Parathyroid adenoma (tissue), 2 donors: ENCODE measurements around the gene TMCO4.

Experiments
- H2AFZ ChIP-seq: fragments of 300-600 bp; sonication (generic); one replicate; pipeline ENCODE4 v1.7.0; 2017; ENCODE audit warnings: antibody characterized with exemption, mild to moderate bottlenecking
- H3K27ac ChIP-seq: fragments of 300-600 bp; sonication (generic); one replicate; pipeline ENCODE4 v1.7.0; 2017
- H3K27me3 ChIP-seq: fragments of 300-600 bp; sonication (generic); one replicate; pipeline ENCODE4 v1.7.0; 2017; ENCODE audit warnings: low read length; ENCODE audit not compliant: control insufficient read depth, insufficient read depth
- H3K36me3 ChIP-seq: fragments of 300-600 bp; sonication (generic); one replicate; pipeline ENCODE4 v1.7.0; 2017; ENCODE audit warnings: low read length; ENCODE audit not compliant: control insufficient read depth, insufficient read depth
- H3K4me1 ChIP-seq: fragments of 300-600 bp; sonication (generic); one replicate; pipeline ENCODE4 v1.7.0; 2017; ENCODE audit warnings: control low read depth
- H3K4me2 ChIP-seq: fragments of 300-600 bp; sonication (generic); one replicate; pipeline ENCODE4 v1.7.0; 2017; ENCODE audit warnings: low read length
- H3K4me3 ChIP-seq: fragments of 300-600 bp; sonication (generic); one replicate; pipeline ENCODE4 v1.7.0; 2017; ENCODE audit warnings: low read depth, low read length
- H3K79me2 ChIP-seq: fragments of 300-600 bp; sonication (generic); one replicate; pipeline ENCODE4 v1.7.0; 2017; ENCODE audit warnings: control low read depth
- H3K9ac ChIP-seq: fragments of 300-600 bp; sonication (generic); one replicate; pipeline ENCODE4 v1.7.0; 2017; ENCODE audit warnings: mild to moderate bottlenecking
- H3K9me3 ChIP-seq: fragments of 300-600 bp; sonication (generic); one replicate; pipeline ENCODE4 v1.7.0; 2017; ENCODE audit warnings: low read length; ENCODE audit not compliant: control insufficient read depth
- TF ChIP-seq, protein P1 (sequence below): fragments of 300-600 bp; sonication (generic); IDR thresholded peaks from one replicate; pipeline ENCODE4 v1.7.0; 2017; ENCODE audit warnings: antibody characterized with exemption, mild to moderate bottlenecking
- donor health status: primary hyperparathyroidism.

Gene TMCO4

DNA sequence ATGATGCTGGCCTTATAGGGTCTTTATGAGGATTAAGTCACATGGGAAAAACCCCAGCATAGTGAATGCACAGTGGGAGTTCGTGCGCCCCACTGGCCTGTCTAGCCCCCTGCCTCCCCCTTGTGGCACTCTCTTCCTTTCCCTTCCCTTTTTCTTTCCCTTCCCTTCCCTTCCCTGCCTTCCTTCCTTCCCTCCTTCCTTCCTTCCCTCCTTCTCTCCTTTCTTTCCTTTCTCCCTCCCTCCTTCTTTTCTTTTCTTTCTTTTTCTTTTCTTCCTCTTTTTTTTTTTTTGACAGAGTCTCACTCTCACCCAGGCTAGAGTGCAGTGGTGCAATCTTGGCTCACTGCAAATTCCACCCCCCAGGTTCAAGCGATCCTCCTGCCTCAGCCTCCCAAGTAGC is 96.4 kb downstream of the TMCO4 start:
- TF ChIP-seq, protein P1, sequence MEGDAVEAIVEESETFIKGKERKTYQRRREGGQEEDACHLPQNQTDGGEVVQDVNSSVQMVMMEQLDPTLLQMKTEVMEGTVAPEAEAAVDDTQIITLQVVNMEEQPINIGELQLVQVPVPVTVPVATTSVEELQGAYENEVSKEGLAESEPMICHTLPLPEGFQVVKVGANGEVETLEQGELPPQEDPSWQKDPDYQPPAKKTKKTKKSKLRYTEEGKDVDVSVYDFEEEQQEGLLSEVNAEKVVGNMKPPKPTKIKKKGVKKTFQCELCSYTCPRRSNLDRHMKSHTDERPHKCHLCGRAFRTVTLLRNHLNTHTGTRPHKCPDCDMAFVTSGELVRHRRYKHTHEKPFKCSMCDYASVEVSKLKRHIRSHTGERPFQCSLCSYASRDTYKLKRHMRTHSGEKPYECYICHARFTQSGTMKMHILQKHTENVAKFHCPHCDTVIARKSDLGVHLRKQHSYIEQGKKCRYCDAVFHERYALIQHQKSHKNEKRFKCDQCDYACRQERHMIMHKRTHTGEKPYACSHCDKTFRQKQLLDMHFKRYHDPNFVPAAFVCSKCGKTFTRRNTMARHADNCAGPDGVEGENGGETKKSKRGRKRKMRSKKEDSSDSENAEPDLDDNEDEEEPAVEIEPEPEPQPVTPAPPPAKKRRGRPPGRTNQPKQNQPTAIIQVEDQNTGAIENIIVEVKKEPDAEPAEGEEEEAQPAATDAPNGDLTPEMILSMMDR: no peak

DNA sequence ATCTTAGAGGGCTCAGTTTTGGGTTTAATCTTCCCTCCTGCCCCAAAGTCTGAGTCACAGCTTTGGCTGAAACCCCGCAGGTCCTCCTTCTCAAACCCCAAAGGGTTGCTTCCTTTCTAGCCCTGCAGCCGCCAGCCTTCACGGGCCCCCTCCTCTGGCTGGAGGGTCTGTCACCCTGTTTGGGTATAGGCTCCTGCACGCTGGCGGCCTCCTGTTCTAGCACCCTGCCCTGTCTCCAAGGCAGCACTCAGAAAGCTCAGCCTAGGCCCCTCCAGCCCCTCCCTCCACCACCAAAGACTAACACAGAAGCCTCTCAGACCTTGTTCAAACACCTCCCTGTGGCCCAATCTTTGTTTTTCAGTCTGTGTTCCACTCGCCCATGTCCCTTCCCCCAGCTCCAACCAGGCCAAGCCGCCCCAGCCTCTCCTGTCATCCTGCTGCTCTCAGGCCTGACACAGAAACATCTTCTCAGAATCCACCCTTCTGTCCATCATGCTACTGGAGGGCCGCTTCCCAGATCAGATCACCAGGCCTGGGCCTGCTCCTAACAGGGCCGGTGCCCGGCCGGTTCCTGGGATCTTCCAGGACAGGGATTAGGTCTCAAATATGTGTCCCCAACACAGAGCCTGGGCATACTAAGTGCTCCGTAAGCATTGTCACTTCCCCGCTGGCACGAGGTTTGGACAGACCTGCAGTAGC is 99.5 kb downstream of the TMCO4 start:
- H3K9ac ChIP-seq: no peak overlapping the region

More for the DNA sequence above, 96.4 kb downstream of the TMCO4 start:
- peaks cover 2% of the 10 kb centered on the region for H3K79me2 ChIP-seq
- no peak overlapping the region for H3K9ac ChIP-seq
- no peaks in the 10 kb centered on the region for H3K9me3 ChIP-seq
- no peaks in the 10 kb centered on the region for H3K27me3 ChIP-seq
- no peak overlapping the region for H3K4me3 ChIP-seq
- H3K4me2 ChIP-seq: no peak overlapping the region
- no peak overlapping the region for H3K27ac ChIP-seq
- H3K36me3 ChIP-seq: no peaks in the 10 kb centered on the region
- H3K4me1 ChIP-seq: no peaks in the 10 kb centered on the region
- H2AFZ ChIP-seq: no peak overlapping the region

DNA sequence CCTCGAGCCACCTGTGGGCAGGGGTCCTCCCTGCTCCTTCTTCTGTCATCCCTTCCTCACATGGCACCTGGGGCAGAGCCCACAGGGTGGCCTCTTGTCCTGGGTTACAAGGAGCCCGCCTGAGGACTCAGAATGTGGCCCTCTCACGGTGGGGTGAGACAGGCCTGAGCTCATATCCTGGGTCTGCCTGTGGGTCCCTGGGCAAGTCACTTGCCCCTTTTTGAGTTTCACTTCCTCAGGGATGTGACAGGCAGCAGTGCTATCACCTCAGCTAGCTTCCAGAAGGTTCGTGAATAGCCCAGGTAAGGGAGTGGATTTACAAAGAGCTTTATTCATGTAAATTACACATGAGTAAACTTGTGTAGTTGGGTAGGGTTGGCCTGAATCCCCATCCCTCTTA is 101.5 kb downstream of the TMCO4 start:
- H3K27me3 ChIP-seq: no peaks in the 10 kb centered on the region
- no peaks in the 10 kb centered on the region for H3K4me1 ChIP-seq
- TF ChIP-seq, protein P1: no peak
- no peaks in the 10 kb centered on the region for H3K9me3 ChIP-seq
- no peak overlapping the region for H3K9ac ChIP-seq
- no peak overlapping the region for H3K27ac ChIP-seq
- no peak overlapping the region for H3K4me2 ChIP-seq
- no peak overlapping the region for H2AFZ ChIP-seq
- no peaks in the 10 kb centered on the region for H3K36me3 ChIP-seq
- H3K4me3 ChIP-seq: no peak overlapping the region
- H3K79me2 ChIP-seq: peaks cover 2% of the 10 kb centered on the region

More for the DNA sequence above, 99.5 kb downstream of the TMCO4 start:
- no peaks in the 10 kb centered on the region for H3K27me3 ChIP-seq
- no peak overlapping the region for H2AFZ ChIP-seq
- H3K4me1 ChIP-seq: no peaks in the 10 kb centered on the region
- no peaks in the 10 kb centered on the region for H3K9me3 ChIP-seq
- no peak overlapping the region for H3K4me3 ChIP-seq
- H3K36me3 ChIP-seq: no peaks in the 10 kb centered on the region
- H3K27ac ChIP-seq: no peak overlapping the region
- TF ChIP-seq, protein P1: no peak
- peaks cover 2% of the 10 kb centered on the region for H3K79me2 ChIP-seq
- no peak overlapping the region for H3K4me2 ChIP-seq

DNA sequence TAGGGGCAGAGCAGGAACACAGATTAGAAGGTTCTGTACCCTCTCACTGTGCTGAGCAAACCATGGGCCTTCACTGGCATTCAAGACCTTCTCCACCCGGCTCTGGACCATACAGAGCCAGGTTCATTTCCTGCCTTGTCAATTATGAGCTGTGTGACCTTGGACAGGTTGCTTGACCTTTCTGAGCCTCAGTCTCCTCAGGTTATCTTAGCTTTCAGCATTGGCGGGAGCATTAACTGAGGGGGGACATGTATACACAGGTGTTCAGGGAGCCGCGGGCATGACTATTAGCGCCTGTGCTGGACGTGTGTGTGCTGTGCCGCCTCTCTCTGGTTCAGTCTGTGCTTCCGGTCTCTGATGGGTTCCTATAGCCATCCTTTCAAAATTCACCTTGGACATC is 102.9 kb downstream of the TMCO4 start:
- H3K27me3 ChIP-seq: no peaks in the 10 kb centered on the region
- H2AFZ ChIP-seq: no peak overlapping the region
- no peak overlapping the region for H3K9ac ChIP-seq
- TF ChIP-seq, protein P1: no peak
- no peaks in the 10 kb centered on the region for H3K9me3 ChIP-seq
- H3K36me3 ChIP-seq: no peaks in the 10 kb centered on the region
- H3K4me2 ChIP-seq: no peak overlapping the region
- no peaks in the 10 kb centered on the region for H3K4me1 ChIP-seq
- H3K79me2 ChIP-seq: peaks cover 2% of the 10 kb centered on the region
- H3K4me3 ChIP-seq: no peak overlapping the region
- no peak overlapping the region for H3K27ac ChIP-seq

DNA sequence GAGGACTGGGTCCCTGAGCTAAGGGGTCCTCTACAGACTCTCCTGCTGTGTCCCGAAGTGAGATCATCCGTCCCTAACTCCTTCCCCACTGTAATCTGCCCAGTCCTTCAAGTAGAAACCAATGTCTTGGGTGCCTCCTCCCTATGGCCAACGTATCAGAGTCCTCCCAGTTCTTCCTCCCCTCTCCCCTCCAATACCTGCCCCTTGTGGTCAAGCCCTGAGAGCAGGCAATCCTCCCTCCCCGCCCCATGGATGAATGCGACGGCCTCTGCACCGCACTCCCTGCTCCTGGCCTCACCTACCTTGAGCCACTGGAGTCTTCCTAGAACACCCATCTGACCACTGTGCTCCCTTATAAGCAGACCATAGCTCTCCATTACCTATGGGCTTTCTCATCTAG is 103.9 kb downstream of the TMCO4 start:
- TF ChIP-seq, protein P1: no peak
- Histone ChIP-seq H3K27me3 (no peaks in the 10 kb centered on the region), H3K36me3 (no peaks in the 10 kb centered on the region)

More for the DNA sequence above, 103.9 kb downstream of the TMCO4 start:
- H3K4me2 ChIP-seq: no peak overlapping the region
- no peak overlapping the region for H3K27ac ChIP-seq
- H2AFZ ChIP-seq: no peak overlapping the region
- no peak overlapping the region for H3K4me3 ChIP-seq
- H3K9me3 ChIP-seq: no peaks in the 10 kb centered on the region
- H3K79me2 ChIP-seq: peaks cover 2% of the 10 kb centered on the region
- no peaks in the 10 kb centered on the region for H3K4me1 ChIP-seq
- H3K9ac ChIP-seq: no peak overlapping the region
